ENCODE results near the gene UIMC1.

DNA sequence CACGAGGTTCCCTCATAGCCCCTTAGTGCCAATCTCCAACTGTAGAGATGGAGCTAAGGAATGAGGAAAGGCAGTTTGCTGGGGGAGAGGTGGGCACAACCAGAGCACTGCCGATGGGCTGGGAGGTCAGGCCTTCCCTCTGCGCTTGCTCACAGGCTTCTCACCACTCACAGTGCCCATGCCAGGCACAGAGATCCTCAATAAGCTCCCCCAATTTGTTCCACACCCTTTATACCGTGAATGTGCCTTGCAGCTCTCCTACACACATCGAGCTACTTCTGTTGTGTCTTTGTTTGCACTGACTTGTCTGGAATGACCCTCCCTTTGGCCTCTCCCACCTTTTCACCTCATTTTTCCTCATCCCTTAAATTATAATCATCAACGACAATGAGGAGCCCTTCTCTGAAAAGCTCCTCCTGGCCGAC, 105.8 kb downstream of the UIMC1 start:
- TF ChIP-seq EZH2phosphoT487 (IDR thresholded peaks at IDR 0.05; ENCODE audit: borderline replicate concordance, low read length): no peak
- TF ChIP-seq, protein P1, sequence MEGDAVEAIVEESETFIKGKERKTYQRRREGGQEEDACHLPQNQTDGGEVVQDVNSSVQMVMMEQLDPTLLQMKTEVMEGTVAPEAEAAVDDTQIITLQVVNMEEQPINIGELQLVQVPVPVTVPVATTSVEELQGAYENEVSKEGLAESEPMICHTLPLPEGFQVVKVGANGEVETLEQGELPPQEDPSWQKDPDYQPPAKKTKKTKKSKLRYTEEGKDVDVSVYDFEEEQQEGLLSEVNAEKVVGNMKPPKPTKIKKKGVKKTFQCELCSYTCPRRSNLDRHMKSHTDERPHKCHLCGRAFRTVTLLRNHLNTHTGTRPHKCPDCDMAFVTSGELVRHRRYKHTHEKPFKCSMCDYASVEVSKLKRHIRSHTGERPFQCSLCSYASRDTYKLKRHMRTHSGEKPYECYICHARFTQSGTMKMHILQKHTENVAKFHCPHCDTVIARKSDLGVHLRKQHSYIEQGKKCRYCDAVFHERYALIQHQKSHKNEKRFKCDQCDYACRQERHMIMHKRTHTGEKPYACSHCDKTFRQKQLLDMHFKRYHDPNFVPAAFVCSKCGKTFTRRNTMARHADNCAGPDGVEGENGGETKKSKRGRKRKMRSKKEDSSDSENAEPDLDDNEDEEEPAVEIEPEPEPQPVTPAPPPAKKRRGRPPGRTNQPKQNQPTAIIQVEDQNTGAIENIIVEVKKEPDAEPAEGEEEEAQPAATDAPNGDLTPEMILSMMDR (IDR thresholded peaks at IDR 0.05; ENCODE audit: low read depth, low read length, poor library complexity, severe bottlenecking): no peak
